HFFc6 (cell line): Measurements from ENCODE around the gene LCNL1. TPM values are rescaled to one million over a fixed set of nuclear protein-coding genes. Genes with fewer than 3 reads are reported as not detected.
A peak's percentile ranks its signal among the peaks of the same experiment; 100 is the strongest.

ENCODE experiments used
- DNase-seq: peaks from one replicate; pipeline ENCODE4 v3.0.0-alpha.2; 2018
- H3K27ac Mint-ChIP-seq: 2 replicates; pipeline ENCODE4 v1.8.0; 2020; ENCODE audit warnings: mild to moderate bottlenecking, mixed read lengths
- H3K27me3 Mint-ChIP-seq: 2 replicates; pipeline ENCODE4 v1.8.0; 2021; ENCODE audit warnings: mild to moderate bottlenecking, moderate library complexity, mixed read lengths; ENCODE audit not compliant: insufficient read depth
- H3K36me3 Mint-ChIP-seq: 2 replicates; pipeline ENCODE4 v1.8.0; 2021; ENCODE audit warnings: low read depth, mixed read lengths
- H3K4me1 Mint-ChIP-seq: 2 replicates; pipeline ENCODE4 v1.8.0; 2020; ENCODE audit warnings: low read depth, mixed read lengths
- H3K4me3 Mint-ChIP-seq: 2 replicates; pipeline ENCODE4 v1.8.0; 2020; ENCODE audit warnings: mild to moderate bottlenecking, moderate library complexity, mixed read lengths
- H3K9me3 Mint-ChIP-seq: 2 replicates; pipeline ENCODE4 v1.8.0; 2020; ENCODE audit warnings: mild to moderate bottlenecking, mixed read lengths
- CTCF ChIP-seq: fragments of 200-600 bp; sonication (generic); IDR thresholded peaks from 2 replicates; pipeline ENCODE4 v1.5.0; 2021; ENCODE audit warnings: antibody characterized with exemption, mild to moderate bottlenecking
- long read RNA-seq: library from polyadenylated mRNA; unstranded; transcript quantifications from one replicate; pipeline ENCODE4 v2.0.0, GENCODE V29; 2019
- total RNA-seq, 6 experiments: library from RNA; stranded (reverse); fragmentation: NEBNext Ultra II Directional; extraction: Animal tissue kit (Norgen Biotek cat#: 25700); gene quantifications; 2 replicates in 1 of 6; 3 replicates in 5 of 6; pipeline ENCODE4 v1.2.3, GENCODE V29; 2021

Gene LCNL1
- total RNA-seq, result not detected
- long read RNA-seq, result 0 reads

- no peak for TF ChIP-seq CTCF
- DNase-seq, result no peak
- no peak within 1 kb of the TSS for H3K27ac Mint-ChIP-seq
- no peaks in the 10 kb centered on the region for H3K9me3 Mint-ChIP-seq
- H3K27me3 Mint-ChIP-seq, result peaks cover 4% of the 10 kb centered on the region
- H3K4me1 Mint-ChIP-seq, result peaks cover 5% of the 10 kb centered on the region; the same call in 1 of the 2 replicates
- H3K4me3 Mint-ChIP-seq, result no peak within 1 kb of the TSS
- no peaks in the 10 kb centered on the region for H3K36me3 Mint-ChIP-seq
Measured at GRCh38 chr9:136982232-136983051, at the start of gene LCNL1. Gene LCNL1 (plus strand): TSS chr9:136982993. CDS start chr9:136983587, 594 bp downstream.

- no peaks in the 10 kb centered on the region for H3K4me1 Mint-ChIP-seq
Measured at GRCh38 chr9:136934277-136934676, 48.5 kb upstream of the LCNL1 start.

GRCh38 chr9:136935651-136936050 lies 47.1 kb upstream of the LCNL1 start:
- no peak overlapping the region; the same call in 1 of the 2 replicates for H3K27ac Mint-ChIP-seq
- no peak for TF ChIP-seq CTCF
- DNase-seq, result no peak

More at GRCh38 chr9:136934277-136934676, 48.5 kb upstream of the LCNL1 start:
- Mint-ChIP-seq H3K27me3 (peaks cover 2% of the 10 kb centered on the region; the same call in 1 of the 2 replicates), H3K4me3 (no peak overlapping the region), H3K36me3 (peaks cover 35% of the 10 kb centered on the region), H3K27ac (no peak overlapping the region), H3K9me3 (no peaks in the 10 kb centered on the region)
- DNase-seq, result no peak
- TF ChIP-seq CTCF, result no peak

GRCh38 chr9:136936645-136937170 lies 46.1 kb upstream of the LCNL1 start:
- DNase-seq, result no peak
- TF ChIP-seq CTCF, result no peak
- Mint-ChIP-seq H3K4me3 (no peak overlapping the region), H3K27ac (peak overlapping the region; percentile 32; the same call in 1 of the 2 replicates), H3K4me1 (no peaks in the 10 kb centered on the region), H3K36me3 (peaks cover 34% of the 10 kb centered on the region), H3K27me3 (peaks cover 2% of the 10 kb centered on the region), H3K9me3 (no peaks in the 10 kb centered on the region)

More at GRCh38 chr9:136935651-136936050, 47.1 kb upstream of the LCNL1 start:
- H3K9me3 Mint-ChIP-seq, result no peaks in the 10 kb centered on the region
- H3K36me3 Mint-ChIP-seq, result peaks cover 37% of the 10 kb centered on the region
- H3K4me3 Mint-ChIP-seq, result no peak overlapping the region
- H3K27me3 Mint-ChIP-seq, result peaks cover 2% of the 10 kb centered on the region
- H3K4me1 Mint-ChIP-seq, result no peaks in the 10 kb centered on the region

GRCh38 chr9:136937186-136938001 lies 45.4 kb upstream of the LCNL1 start:
- no peak overlapping the region for H3K4me3 Mint-ChIP-seq
- H3K27me3 Mint-ChIP-seq, result peaks cover 2% of the 10 kb centered on the region
- DNase-seq, result no peak
- no peak for TF ChIP-seq CTCF
- peaks cover 28% of the 10 kb centered on the region for H3K36me3 Mint-ChIP-seq
- no peaks in the 10 kb centered on the region for H3K4me1 Mint-ChIP-seq
- H3K27ac Mint-ChIP-seq, result no peak overlapping the region
- H3K9me3 Mint-ChIP-seq, result no peaks in the 10 kb centered on the region
